ENCODE results near the gene NEK1.

GRCh38 chr4:169404960-169405359 is 207.4 kb downstream of the NEK1 start:
- no peak for TF ChIP-seq CTCF (IDR thresholded peaks at IDR 0.05)
- TF ChIP-seq CHD2 (IDR thresholded peaks at IDR 0.05; ENCODE audit: low read length, partially characterized antibody): no peak
